ENCODE measurements around the gene STPG3. TPM values are rescaled to one million over a fixed set of nuclear protein-coding genes. Genes with fewer than 3 reads are reported as not detected.
A peak's percentile ranks its signal among the peaks of the same experiment; 100 is the strongest.
"Not testable (repeated sequence)": the region's sequence is repeated elsewhere in the genome, so short reads cannot be mapped to it uniquely, and the experiment has no call there.

The STPG3 gene
- total RNA-seq, 1 donor from 2014 or later: 0.69 TPM

DNA sequence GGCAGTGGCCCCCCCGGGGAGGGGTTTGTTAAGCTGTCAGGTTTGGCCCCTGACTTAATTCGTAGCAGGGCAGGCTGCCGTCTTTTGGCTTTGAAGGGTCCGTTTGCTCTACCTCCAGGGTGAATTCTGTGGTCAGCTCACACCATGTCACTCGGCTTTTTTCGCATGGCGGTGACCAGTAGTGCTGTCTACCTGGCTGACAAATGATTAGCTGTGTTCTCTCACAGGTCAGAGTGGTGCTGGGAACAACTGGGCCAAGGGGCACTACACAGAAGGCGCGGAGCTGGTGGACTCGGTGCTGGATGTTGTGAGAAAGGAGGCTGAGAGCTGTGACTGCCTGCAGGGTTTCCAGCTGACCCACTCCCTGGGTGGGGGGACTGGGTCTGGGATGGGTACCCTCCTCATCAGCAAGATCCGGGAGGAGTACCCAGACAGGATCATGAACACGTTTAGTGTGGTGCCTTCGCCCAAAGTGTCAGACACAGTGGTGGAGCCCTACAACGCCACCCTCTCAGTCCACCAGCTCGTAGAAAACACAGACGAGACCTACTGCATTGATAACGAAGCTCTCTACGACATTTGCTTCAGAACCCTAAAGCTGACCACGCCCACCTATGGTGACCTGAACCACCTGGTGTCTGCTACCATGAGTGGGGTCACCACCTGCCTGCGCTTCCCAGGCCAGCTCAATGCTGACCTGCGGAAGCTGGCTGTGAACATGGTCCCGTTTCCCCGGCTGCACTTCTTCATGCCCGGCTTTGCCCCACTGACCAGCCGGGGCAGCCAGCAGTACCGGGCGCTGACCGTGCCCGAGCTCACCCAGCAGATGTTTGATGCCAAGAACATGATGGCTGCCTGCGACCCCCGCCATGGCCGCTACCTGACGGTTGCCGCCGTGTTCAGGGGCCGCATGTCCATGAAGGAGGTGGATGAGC, 8.6 kb upstream of the STPG3 start:
- intact Hi-C loops (cut with micrococcal nuclease): no loop called here
- DNase-seq (no peak), ATAC-seq (no peak)

DNA sequence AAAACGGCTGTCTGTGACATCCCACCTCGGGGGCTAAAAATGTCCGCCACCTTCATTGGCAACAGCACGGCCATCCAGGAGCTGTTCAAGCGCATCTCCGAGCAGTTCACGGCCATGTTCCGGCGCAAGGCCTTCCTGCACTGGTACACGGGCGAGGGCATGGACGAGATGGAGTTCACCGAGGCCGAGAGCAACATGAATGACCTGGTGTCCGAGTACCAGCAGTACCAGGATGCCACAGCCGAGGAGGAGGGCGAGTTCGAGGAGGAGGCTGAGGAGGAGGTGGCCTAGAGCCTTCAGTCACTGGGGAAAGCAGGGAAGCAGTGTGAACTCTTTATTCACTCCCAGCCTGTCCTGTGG, 7.8 kb upstream of the STPG3 start:
- ATAC-seq; intact Hi-C loops (cut with micrococcal nuclease): not testable (repeated sequence)

DNA sequence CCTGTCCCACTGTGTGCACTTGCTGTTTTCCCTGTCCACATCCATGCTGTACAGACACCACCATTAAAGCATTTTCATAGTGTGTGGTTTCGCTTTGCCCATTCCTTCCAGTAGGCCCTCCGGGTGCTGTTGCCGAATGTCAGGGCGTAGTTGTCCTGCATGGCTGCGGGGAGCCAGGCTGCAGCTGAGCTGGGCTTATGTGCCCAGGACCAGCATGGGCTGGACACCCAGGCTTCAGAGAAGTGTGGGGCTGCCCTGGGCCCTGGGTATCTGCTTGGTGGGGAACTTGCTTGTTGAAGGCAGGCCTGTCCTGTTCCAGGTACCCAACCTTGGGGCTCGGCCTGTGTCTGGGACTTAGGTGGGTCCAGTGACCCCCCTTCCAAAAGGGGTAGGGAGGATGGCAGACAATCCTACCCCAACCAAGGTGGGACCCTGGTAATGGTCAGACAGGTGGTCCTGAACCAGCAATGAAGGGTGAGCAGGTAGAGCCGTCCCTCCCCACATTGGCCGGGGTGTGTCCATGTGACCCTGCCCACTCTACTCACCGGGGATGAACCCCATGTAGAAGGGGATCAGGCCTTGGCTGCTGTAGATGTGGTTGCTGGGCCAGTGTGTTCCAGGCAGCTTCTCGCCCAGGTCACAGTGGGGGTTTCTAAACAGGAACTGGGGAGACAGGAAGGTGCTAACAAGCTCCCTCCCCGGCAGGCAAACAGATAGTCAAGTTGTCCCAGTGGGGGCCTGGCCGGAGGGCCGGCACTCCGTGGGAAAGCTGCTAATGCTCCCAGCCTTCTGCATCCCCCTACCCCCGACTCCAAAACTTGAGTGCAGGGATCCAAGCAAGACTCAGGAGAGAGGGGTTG, 7.2 kb upstream of the STPG3 start:
- intact Hi-C loops (cut with micrococcal nuclease): no loop called here
- ATAC-seq (no peak), DNase-seq (no peak)

More for the DNA sequence above, 7.8 kb upstream of the STPG3 start:
- not testable (repeated sequence) for DNase-seq

DNA sequence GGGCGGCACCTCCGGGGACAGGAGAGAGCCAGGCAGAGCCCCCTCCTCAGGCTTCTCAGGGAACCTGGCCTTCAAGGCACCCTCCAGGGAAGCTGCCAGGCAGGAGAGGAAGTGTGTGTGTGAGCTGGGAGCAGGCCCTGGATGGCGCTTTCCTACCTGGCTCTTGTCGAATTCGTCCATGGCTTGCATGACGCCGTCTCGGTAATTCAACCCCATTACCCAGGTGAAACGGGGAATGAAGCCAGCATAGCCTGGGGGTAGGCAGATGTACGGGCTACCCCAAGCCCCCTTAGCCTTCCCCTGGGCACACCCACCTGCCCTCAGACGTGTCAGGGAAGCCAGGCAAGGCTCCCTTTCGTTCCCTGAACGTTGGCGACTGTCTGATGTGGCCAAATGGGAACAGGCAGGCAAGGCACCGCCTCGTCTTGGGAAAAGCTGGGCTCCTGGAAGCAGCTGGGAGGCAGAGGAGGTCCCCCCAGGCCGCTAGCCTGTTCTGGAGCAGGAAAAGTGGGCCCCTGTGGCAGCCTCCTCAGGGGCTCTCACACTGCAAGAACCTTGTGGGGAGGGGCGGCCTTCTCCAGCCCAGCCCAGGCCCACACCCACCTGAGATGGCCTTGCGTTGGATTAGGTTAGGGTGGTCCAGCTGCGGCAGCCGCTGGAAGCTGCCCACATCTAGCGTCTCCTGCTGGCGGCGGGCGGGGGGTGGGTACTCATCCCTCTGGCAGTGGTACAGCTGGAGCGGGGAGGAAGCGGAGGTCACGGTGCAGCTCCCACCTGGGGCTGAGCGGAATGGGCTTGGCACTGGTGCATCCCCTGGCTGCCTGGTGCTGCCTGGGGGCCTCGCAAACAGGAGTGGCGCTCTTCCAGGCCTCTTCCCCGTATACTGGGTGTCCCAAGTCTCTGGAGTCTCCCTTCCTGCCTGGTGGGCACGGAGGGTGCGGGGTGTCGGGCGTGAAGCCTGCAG, 6.3 kb upstream of the STPG3 start:
- ATAC-seq (no peak), DNase-seq (peak; percentile 27)

DNA sequence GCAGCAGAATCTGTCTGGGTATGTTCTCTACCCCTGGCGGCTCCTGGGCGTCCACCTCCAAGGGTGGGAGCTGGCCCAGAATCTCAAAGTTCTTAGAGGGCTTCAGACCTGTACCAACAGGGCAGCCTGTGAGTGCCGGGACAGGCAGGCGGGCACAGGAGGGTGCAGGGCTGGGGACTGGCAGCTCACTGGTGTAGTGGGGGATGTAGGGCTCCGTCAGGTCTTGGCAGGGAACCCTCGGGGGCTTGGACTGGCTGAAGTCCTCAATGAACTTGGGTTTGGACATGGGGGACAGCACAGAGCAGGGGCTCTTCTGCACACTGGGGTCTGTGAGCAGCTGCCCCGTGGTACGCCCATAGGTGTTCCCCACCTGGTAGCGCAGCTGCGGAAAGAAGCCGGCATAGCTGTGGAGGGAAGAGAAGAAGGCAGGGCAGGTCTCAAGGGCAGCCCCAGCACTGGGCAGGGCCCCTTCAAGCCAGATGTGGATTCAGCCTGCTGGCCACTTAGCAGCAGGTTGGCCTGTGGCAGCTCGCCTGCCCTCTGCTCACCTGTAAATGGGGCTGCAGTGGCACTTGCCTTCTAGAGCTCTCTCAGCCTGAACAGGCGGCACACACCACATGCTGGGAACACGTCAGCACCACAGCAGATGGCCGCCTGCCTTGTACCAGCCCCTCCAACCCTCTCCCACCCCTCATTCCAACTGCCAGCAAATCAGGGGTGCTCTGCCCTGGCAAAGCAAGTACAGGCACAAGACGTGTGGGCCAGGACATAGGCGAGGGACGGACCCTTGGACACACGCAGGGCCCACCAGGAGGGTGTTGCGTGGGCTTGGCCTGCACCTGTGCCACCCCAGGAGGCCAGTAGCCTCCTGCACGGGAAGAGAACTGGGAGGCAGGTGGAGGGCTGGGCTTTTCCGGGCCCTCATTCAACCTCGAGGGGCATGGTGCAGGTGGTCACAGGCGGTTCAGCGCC, 5.3 kb upstream of the STPG3 start:
- intact Hi-C loops (cut with micrococcal nuclease): no loop called here
- ATAC-seq (no peak), DNase-seq (no peak)

More for the DNA sequence above, 6.3 kb upstream of the STPG3 start:
- intact Hi-C loops (cut with micrococcal nuclease): no loop called here

DNA sequence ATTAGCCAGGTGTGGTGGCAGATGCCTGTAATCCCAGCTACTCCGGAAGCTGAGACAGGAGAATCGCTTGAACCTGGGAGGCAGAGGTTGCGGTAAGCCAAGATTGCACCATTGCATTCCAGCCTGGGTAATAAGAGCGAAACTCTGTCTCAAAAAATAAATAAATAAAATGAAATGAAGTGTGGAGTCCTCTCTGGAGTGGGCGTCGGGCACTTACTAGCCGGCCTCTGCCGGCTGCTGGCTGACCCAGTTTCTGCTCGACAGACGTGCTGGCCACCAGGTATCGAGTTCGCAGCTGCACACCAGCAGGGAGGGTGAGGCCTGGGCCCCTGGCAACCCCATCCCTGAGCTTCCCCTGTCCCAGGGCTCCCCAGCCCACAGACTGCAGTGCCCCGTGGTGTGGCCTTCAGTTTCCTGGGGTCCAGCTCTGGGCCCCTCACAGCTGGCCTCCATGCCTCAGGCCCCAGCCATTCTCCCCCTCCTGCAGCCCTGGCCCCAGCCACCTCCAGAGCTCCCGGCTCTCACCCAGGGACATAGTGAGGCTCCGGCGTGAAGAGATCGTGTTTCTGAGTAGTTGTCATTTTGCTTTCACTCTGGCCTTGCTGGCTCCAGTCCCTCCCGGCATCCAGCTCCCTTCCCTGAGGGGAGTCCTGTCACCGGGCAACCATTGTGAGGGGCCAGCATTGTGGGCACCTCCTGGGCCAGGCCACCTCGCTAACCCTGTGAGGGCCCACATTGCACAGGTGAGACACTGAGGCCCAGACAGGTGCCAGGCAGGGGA, 3.8 kb upstream of the STPG3 start:
- DNase-seq (no peak), ATAC-seq (no peak)
- intact Hi-C loops (cut with micrococcal nuclease): no loop called here

DNA sequence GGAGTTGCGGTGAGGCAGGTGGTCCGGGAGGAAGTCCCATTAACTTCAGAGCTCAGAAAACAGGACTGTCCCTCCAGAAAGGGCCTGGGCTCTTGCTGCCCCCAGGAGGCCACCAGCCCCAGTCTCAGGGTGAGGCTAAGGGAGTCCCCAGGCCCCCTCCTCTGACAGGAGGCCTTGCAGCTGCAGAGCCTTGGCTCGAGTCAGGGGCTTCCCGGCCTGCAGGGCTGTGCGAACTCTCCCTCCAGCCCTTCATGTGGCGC, 3.2 kb upstream of the STPG3 start:
- intact Hi-C loops (cut with micrococcal nuclease): no loop called here
- DNase-seq (no peak), ATAC-seq (no peak)

DNA sequence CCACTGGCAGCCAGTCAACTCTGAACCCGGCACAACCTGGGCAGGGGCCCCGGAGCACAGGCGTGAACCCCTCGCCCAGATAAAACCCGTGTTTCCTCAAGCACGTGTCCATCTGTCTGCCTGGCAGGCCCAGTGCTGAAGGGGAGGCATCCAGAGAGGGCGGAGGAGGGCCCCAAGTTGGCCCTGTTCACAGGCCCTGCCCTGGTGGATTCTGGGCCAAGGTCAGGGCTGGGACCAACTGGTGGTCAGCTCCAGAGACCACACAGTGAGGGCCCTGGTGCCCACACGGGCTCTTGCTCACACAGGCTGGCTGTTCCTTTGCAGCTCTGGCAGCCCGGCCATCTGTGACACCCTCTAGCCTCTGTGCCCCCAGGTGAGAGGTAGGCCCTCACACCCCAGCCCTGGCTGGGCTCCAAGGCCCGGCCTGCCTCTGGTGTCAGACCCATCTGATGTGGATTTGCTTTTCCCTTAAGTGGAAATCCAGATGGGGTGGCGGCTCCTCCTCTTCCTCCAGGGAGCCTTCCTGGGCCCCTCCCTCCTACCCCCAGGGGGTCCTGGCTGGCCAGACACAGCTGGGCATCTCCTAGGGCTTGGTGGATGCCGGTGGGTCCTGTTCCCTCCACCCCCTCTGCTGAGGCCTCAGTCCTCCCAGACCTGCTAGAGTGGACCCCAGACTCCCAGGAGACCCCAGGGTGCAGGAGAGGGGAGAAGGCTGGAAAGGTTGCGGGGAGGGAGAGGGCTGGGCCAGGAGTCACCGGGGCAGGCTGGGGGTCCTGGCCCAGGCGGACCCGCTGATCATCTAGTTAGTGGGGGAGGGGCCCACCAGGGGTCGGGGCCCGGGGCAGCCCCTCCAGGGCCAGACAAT, 525 bp upstream of the STPG3 start:
- intact Hi-C loops (cut with micrococcal nuclease): no loop called here
- peak; percentile 74 for DNase-seq
- peak; percentile 58 for ATAC-seq

DNA sequence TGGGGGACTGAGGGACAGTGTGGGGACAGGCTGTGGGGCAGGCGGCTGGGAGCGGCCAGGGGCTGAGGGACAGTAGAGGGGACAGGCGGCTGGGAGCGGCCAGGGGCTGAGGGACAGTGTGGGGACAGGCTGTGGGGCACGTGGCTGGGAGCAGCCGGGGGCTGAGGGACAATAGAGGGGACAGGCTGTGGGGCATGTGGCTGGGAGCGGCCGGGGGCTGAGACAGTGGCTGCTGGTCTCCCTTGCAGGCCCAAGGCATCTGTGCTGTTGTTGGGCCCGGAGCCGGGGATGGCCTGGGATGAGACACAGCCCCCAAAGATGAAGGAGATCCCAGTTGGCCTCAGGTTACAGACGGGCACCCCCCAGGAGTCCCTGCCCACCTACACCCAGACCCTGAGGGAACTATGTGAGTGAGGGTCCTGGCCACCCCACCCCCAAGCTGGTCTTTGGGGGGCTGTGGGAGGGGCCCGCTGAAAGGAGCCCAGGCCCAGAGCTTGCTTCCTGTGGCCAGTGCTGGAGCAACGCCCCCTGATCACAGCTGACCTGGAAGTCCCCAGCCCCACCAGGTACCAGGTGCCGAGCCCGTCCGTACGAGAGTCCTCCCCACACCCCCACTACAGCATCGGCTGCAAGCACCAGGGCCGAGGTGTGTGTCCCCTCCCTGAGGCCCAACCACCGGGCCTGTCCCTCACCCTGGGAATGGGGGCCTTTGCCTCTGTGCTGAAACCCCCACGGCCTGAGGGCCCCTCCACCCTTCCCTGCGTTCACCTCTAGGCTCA, 593 bp downstream of the STPG3 start:
- no peak for ATAC-seq
- DNase-seq: no peak
- intact Hi-C loops (cut with micrococcal nuclease): no loop called here

DNA sequence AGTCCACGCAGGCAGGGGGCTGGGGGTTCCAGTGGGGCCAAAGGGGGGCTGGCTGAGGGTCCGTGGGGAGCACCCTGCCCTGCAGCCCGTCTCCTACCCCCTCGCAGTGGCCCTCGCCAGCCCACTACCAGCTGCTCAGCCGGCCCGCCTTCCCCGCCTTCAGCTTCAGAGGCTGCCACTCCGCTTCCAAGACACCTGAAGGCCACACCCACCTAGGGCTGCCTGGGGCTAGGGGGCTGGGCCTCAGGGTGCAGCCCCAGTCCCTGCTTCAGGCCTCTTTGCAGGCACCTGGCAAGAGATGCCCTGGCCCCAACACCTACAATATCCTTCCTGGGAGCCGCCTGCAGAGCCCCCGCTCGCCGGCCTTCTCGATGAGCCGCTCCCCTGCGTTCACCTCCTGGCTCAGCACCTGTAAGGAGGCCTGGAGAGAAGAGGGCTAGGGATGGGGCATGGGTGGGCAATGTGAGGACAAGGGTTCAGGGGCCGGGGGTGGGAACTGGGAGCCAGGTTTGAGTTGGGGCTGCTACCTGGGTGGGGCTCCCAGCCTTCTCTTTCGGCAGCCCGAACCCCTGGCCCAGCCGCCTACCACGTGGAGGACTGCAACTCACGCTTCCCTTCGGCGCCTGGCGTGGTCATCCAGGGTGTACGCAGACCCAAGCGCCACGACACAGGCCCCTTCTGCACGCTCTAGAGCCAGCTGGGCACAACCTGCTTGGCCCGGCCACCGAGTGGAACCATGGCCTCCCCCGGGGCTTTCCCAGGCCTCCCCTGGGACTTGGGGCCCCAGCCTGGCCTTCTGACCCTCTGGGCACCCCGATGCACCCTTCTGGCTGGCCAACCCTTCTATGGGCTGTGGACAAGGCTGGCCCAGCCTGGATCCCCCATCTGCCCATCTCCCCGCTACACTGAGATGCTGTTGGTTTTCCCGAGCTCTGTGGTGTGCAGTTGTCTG, 1.7 kb downstream of the STPG3 start:
- DNase-seq: no peak
- intact Hi-C loops (cut with micrococcal nuclease): no loop called here
- no peak for ATAC-seq

DNA sequence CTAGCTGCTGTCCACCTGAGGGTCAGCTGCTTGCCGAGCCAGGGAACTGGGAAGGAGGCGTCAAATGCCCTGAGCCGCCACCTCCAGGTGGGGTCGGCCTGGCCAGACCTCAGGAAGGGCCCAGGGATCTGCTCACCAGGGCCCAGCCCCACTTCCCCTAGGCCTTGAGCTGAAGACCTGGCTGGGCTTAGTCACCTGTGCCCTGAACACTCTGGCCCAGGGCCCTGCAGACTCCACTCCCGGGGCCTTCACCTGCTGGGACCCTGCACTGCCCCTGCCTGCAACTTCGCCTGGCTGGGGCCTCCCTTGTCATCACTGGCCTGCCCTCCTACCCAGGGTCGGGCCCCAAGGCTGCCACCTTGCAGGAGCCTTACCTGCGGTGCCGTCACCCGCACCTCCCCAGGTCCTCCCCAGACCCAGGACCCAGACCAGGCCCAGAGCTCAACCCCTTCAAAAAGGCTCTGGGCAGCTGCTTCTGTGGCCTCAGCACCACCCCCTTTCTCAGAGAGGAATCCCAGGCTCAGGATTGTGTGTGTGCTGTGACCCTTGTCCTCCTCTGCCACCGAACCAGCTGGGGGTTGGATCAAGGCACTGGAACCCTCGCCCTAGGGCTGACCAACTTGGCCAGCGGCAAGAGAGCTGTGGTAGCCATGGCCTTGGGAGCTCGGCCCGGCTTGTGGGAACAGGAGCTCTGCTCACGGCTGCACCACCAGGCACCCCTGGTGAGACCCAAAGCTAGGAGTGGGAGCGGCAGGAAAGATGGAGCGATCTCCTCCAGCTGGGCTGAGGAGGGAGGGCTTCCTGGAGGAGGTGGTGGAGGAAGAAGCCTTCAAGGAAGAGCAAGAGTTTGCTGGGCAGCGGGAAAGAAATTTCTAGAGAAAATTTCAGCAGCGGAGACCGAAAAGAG, 2.9 kb downstream of the STPG3 start:
- DNase-seq (no peak), ATAC-seq (no peak)
- intact Hi-C loops (cut with micrococcal nuclease): no loop called here

DNA sequence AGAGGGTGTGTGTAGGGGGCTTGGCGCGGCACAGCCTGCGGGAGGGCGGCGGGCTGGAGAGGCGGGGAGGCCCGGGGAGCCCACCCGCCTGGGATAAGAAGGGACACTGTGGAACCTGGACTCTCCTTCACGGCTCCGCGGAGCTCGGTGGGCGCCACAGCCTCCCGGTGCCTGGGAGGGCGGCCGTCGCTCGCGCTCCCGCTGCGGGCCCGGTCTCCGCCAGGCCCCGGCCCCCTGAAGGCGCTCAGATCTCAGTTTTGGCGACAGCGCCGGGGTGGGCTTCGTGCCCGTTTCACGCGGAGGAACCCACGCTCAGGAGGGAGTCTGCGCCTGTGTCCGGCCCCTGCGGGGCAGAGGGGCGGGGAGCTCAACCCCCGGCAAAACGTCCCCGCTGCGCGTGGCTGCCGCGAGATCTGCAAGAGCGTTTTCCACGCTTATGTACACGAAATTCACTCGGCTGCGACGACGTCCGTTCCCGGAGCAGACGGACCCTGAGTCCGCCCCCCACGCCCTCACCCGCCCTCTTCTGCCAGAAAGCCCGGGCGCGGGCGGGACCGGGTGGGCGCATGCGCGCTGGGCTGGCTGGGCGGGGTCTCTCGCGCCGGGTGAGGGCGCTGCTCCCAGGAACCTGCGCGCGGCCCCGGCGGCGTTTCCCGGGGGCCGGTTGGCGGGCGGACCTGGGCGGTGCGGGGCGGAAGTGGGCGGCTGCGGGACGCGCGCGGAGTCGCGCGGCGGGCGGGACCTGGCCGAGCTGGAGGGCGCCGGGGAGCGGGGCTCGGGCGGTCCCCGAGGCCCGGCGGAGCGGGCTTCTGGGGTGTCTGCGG, 3.8 kb downstream of the STPG3 start, which contains the start of gene NELFB:
TSS of gene NELFB (plus strand) at position 704 of the 824 bp plus-strand sequence.
- peak; percentile 97 for DNase-seq
- peak; percentile 87 for ATAC-seq
- intact Hi-C loops (cut with micrococcal nuclease): no loop called here

Data from left ventricle myocardium superior (tissue), 1 donor.